BLaER1 (cell line): ENCODE data around the gene PDHX.

Source experiments
- H3K27ac ChIP-seq: shearing (Covaris generic); formaldehyde crosslinking; 2 replicates; pipeline ENCODE4 v1.8.1; 2022
- H3K27me3 ChIP-seq: shearing (Covaris generic); formaldehyde crosslinking; 2 replicates; pipeline ENCODE4 v1.8.1; 2022
- H3K36me3 ChIP-seq: shearing (Covaris generic); formaldehyde crosslinking; 2 replicates; pipeline ENCODE4 v1.8.1; 2022
- H3K4me1 ChIP-seq: shearing (Covaris generic); formaldehyde crosslinking; 2 replicates; pipeline ENCODE4 v1.8.1; 2022
- H3K4me2 ChIP-seq: shearing (Covaris generic); formaldehyde crosslinking; 2 replicates; pipeline ENCODE4 v1.8.1; 2022
- H3K4me3 ChIP-seq: shearing (Covaris generic); formaldehyde crosslinking; 2 replicates; pipeline ENCODE4 v1.8.1; 2022
- H3K9ac ChIP-seq: shearing (Covaris generic); formaldehyde crosslinking; 2 replicates; pipeline ENCODE4 v1.8.1; 2022
- H3K9me3 ChIP-seq: shearing (Covaris generic); formaldehyde crosslinking; 2 replicates; pipeline ENCODE4 v1.8.1; 2022
- H4K20me1 ChIP-seq: shearing (Covaris generic); formaldehyde crosslinking; 2 replicates; pipeline ENCODE4 v1.8.1; 2022
- Cebpa-rat ChIP-seq: shearing (Covaris generic); IDR thresholded peaks from 2 replicates; pipeline ENCODE4 v1.8.1; 2022

PDHX gene

GRCh38 chr11:34984514-34984913, 68.1 kb downstream of the PDHX start:
- Histone ChIP-seq H3K9ac (no peak overlapping the region), H4K20me1 (no peaks in the 10 kb centered on the region), H3K27me3 (no peaks in the 10 kb centered on the region), H3K9me3 (peaks cover 33% of the 10 kb centered on the region), H3K4me1 (peaks cover 31% of the 10 kb centered on the region), H3K4me2 (no peak overlapping the region), H3K4me3 (no peak overlapping the region), H3K27ac (no peak overlapping the region), H3K36me3 (peaks cover 39% of the 10 kb centered on the region)
- TF ChIP-seq Cebpa-rat = no peak

DNA sequence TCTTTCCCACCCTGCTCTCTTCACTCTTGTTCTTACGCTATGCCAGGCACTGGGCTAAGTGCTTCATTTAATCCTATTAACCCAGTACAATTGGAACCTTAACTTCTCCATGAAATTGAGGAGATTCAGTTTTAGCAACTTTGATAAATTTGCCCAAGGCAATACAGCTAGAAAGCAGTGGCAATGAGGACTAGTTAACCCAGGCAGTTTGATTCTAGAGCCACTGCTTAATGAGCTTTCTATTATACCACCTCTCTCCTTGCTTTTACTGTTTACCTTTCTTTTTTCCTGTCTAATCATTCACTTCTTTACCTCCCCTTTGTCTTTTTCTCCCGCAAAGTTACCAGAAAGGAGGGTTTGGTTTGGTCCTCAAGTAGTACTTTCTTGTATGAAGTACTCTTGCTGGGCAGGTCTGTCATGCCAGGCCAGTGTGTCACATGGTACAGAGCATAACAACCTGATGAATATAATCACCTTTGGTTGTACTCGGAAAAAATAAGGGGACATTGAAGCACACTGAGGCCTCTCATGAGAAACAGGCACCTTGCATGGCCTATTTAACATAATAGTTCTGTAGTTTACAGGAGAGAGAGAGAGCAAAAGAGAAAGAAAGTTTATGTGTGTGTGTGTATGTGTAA, 70.6 kb downstream of the PDHX start:
- H3K9me3 ChIP-seq = peaks cover 24% of the 10 kb centered on the region
- H3K27ac ChIP-seq = peak overlapping the region; percentile 75
- H3K36me3 ChIP-seq = peaks cover 31% of the 10 kb centered on the region
- H3K27me3 ChIP-seq = no peaks in the 10 kb centered on the region
- no peaks in the 10 kb centered on the region for H4K20me1 ChIP-seq
- no peak for TF ChIP-seq Cebpa-rat
- H3K4me3 ChIP-seq = no peak overlapping the region
- H3K4me2 ChIP-seq = peak overlapping the region; percentile 79; the same call in 1 of the 2 replicates
- no peak overlapping the region for H3K9ac ChIP-seq
- peaks cover 42% of the 10 kb centered on the region for H3K4me1 ChIP-seq

DNA sequence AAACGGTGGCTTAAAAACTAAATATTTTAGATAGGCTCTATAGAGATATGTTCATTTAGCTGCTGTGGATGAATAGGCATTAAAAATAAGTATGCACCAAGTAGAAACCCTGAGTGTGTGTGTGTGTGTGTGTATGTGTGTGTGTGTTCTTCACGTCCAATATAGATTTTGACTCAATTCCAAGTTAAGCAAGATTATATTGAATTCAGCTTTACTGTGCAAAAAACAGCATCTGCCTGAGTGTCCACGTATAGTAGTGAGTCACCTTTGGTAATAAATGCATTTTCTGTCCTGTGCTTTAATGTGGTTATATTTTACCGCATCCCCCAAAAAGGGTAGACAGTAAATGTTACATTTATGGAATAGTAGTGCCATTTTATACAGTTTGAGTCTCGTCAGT, 71.2 kb downstream of the PDHX start:
- peak overlapping the region; percentile 79; the same call in 1 of the 2 replicates for H3K4me2 ChIP-seq
- H3K9me3 ChIP-seq = peaks cover 24% of the 10 kb centered on the region
- H4K20me1 ChIP-seq = no peaks in the 10 kb centered on the region
- no peak for TF ChIP-seq Cebpa-rat
- H3K36me3 ChIP-seq = peaks cover 33% of the 10 kb centered on the region
- no peak overlapping the region for H3K9ac ChIP-seq
- H3K27me3 ChIP-seq = no peaks in the 10 kb centered on the region
- peak overlapping the region; percentile 75 for H3K27ac ChIP-seq
- H3K4me1 ChIP-seq = peaks cover 42% of the 10 kb centered on the region
- H3K4me3 ChIP-seq = no peak overlapping the region

DNA sequence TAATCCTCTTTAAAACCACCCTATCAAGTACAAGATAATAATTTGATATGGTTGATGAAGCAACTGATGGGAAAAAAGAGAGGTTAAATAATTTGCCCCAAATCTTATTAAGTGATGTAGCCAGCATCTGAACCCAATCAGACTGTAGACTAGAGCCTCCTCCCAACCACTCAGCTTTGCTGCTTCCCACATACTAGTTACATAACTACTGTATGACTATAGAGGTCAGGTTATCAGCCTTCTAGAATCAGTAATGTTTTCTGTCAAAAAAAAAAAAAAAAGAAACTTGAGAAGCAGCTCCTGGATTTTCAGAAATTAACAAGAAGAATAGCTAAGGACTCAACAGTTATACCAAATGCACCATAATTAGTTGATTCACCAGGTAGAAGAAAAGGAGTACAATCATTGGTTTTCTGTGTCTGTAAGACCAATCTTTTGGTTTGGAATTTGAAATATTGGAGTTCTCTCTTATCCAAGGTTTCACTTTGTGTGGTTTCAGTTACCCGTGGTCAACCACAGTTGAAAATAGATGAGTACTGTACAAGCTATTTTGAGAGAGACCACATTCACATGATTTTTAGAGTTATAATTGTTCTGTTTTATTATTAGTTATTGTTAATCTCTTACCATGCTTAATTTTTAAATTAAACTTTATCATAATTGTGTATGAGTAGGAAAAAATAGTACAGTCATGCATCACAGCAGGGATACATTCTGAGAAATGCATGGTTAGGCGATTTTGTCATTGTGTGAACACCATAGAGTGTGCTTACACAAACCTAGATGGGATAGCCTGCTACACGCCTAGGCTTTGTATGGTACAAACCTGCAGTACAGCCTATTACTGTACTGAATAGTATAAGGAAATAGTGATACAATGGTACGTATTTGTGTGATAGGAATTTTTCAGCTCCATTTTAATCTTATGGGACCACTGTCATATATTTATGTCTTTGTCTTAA, 72.2 kb downstream of the PDHX start:
- H4K20me1 ChIP-seq = no peaks in the 10 kb centered on the region
- no peak for TF ChIP-seq Cebpa-rat
- peaks cover 24% of the 10 kb centered on the region for H3K9me3 ChIP-seq
- H3K36me3 ChIP-seq = peaks cover 38% of the 10 kb centered on the region
- peak overlapping the region; percentile 75 for H3K27ac ChIP-seq
- peak overlapping the region; percentile 4; the same call in 1 of the 2 replicates for H3K4me3 ChIP-seq
- no peaks in the 10 kb centered on the region for H3K27me3 ChIP-seq
- peaks cover 42% of the 10 kb centered on the region for H3K4me1 ChIP-seq
- H3K9ac ChIP-seq = peak overlapping the region; percentile 47; the same call in 1 of the 2 replicates
- peak overlapping the region; percentile 79 for H3K4me2 ChIP-seq

DNA sequence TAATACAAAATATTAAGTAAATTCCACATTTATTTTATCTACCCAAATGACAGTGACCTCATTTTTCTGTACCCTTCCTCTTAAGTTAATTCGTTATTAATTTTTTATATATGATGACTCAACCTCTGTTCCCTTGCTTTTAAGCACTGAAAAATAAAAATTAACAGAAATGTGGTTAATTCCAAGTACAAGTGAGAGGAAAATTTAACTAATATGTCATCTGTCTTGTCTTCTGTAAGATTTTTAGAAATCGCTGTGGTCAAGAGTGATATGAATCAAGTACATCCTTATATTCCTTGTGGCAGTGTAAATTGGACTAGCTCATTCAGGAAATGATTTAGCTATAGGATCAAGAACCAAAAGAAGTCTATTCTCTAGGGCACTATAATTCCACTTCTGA, 74.5 kb downstream of the PDHX start:
- TF ChIP-seq Cebpa-rat = no peak
- Histone ChIP-seq H3K9ac (no peak overlapping the region), H3K4me2 (no peak overlapping the region; the same call in 1 of the 2 replicates), H3K4me1 (peaks cover 42% of the 10 kb centered on the region), H3K36me3 (peaks cover 26% of the 10 kb centered on the region), H3K4me3 (no peak overlapping the region), H3K27me3 (no peaks in the 10 kb centered on the region), H3K27ac (no peak overlapping the region), H4K20me1 (no peaks in the 10 kb centered on the region), H3K9me3 (0 out of 2 replicates have a peak, but pooled peaks cover 4% of the 10 kb centered on the region)

DNA sequence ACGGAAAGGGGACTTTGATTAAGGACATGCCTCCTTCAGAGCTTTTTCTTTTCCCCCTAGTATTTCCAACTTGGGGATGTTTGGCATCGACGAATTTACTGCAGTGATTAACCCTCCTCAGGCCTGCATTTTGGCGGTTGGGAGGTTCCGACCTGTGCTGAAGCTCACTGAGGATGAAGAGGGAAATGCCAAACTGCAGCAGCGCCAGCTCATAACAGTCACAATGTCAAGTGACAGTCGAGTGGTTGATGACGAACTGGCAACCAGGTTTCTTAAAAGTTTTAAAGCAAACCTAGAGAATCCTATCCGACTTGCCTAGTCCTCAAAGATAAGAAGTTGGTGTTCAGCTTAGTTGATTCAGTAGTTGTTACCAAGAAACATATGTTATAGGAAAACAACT, 78.4 kb downstream of the PDHX start:
- H4K20me1 ChIP-seq = no peaks in the 10 kb centered on the region
- no peaks in the 10 kb centered on the region for H3K27me3 ChIP-seq
- H3K9ac ChIP-seq = no peak overlapping the region
- H3K9me3 ChIP-seq = no peaks in the 10 kb centered on the region
- H3K4me2 ChIP-seq = no peak overlapping the region
- TF ChIP-seq Cebpa-rat = no peak
- no peak overlapping the region for H3K27ac ChIP-seq
- H3K4me1 ChIP-seq = peaks cover 17% of the 10 kb centered on the region
- no peak overlapping the region for H3K4me3 ChIP-seq
- H3K36me3 ChIP-seq = peaks cover 15% of the 10 kb centered on the region

- Histone ChIP-seq H3K9me3 (no peaks in the 10 kb centered on the region), H3K9ac (no peak overlapping the region), H3K36me3 (peaks cover 15% of the 10 kb centered on the region), H3K4me2 (no peak overlapping the region), H3K4me3 (no peak overlapping the region), H3K4me1 (peaks cover 9% of the 10 kb centered on the region), H4K20me1 (no peaks in the 10 kb centered on the region), H3K27ac (no peak overlapping the region), H3K27me3 (no peaks in the 10 kb centered on the region)
- TF ChIP-seq Cebpa-rat = no peak
Measured at GRCh38 chr11:34996958-34997357, 80.5 kb downstream of the PDHX start.

DNA sequence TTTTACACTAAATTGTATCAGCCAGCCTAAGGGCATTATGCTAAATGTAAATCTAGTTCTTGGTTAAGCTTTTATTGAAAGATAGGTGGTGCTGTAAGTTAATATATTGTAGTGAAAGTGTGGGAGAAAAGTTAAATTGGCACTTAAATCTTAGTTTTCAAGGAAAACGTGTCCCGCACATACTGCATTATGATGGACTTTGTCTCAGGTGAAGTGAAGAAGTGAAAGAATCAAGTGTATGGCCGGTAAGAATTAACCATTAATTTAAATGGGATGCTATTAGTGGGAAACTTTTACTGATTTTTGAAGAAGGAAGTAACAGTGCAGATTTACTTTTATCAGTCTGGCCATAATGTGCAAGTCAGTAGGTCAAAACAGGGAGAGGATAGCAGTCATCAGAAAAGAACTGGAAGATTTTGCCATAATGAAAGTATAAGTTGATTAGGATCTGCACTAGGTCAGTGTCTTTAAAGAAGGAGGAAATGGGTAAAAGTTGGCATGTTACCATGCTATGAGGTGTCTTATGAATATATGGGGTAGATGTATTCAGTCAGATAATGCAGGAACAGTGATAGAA, 81.6 kb downstream of the PDHX start:
- Histone ChIP-seq H3K9ac (no peak overlapping the region), H4K20me1 (no peaks in the 10 kb centered on the region), H3K4me2 (peak overlapping the region; percentile 11), H3K4me1 (peaks cover 9% of the 10 kb centered on the region), H3K27ac (no peak overlapping the region), H3K9me3 (no peaks in the 10 kb centered on the region), H3K36me3 (peaks cover 9% of the 10 kb centered on the region), H3K27me3 (no peaks in the 10 kb centered on the region), H3K4me3 (no peak overlapping the region)
- no peak for TF ChIP-seq Cebpa-rat

DNA sequence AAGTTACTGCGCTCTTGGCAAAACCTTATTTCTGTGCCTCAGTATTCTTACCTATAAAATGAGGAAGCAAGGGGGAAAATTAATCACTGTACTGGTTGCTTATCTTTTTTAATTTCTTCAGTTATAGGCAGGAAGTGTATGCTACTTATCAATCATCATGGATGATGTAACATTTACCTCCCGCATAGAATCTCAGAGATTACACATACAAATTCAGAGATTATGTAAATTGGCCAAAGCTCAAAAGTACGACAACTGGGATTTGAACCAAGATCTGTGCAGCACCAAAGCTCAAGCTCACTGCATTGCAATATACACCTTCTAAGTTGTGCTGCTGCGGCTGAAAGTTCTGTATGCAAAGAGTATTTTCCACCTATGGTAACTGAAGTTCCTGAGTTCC, 83.0 kb downstream of the PDHX start:
- no peak overlapping the region for H3K9ac ChIP-seq
- no peak overlapping the region for H3K4me2 ChIP-seq

More for the DNA sequence above, 83.0 kb downstream of the PDHX start:
- Histone ChIP-seq H4K20me1 (no peaks in the 10 kb centered on the region), H3K27ac (no peak overlapping the region), H3K36me3 (peaks cover 4% of the 10 kb centered on the region; the same call in 1 of the 2 replicates), H3K4me1 (peaks cover 9% of the 10 kb centered on the region), H3K4me3 (no peak overlapping the region), H3K9me3 (no peaks in the 10 kb centered on the region), H3K27me3 (no peaks in the 10 kb centered on the region)
- no peak for TF ChIP-seq Cebpa-rat
